Measurements from ENCODE around the gene ASTN2.

Gene ASTN2

DNA sequence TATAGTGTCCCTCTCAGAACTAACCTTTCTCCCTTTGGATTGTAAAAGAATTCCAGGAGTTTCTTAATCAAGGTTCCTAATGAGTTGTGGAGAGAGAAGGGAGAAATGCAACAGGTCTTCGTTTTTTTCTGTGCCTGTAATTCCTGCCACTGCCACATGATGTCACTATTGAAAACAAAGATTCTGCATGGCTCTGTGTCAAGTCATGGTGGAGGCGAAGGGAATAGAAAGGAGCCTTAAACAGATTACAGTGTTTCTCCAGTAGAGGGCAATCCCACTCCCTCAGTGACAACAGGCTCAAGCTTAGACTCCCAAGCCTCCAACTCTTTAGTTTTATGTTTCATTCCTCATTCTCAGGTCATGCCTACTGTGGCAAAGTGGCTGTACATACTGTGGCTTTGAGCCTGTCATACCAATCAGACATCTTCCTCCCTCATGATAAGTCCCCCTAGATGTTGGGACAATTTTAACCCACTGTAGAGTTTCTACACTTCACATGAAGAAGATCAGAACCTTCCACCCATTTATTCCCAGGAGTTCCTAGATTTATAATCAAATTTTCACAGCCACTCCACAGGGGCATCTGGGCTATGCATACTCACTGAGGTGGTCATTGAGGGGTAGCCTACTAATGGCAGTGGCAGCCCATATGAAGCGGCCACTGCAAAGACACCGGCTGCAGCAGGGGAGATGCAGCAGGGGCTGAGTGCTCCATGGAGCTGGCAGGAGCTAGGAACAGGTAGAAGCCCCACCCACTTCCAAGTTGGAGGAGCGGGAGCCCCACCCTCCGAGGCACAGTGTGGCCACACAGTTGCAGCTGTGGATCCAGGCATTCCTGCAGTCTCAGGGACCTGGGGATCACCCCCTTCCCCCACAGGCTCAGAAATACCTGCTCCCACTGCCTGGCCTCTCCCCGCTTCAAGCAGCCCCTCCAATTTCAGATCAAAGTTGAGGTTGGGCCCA, 825.2 kb downstream of the ASTN2 start:
- DNase-seq: no peak

DNA sequence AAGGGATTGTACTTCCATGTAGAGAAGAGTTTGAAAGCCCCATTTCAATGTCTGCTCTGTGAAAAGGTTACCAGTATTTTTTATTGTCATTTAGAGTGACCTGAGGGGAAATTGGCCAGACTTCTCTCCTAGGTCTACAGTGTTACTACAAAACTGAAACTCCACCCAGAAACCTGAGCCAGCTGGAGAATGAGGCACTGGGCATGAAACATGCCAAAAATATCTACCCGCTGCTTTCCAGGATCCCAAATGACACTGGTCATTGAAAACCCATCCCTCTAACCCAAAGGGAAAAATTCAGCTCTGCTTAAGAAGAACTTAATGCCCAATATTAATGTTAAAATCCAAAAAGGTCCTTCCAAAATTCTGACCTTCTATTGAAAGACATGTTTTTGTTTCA, 826.9 kb downstream of the ASTN2 start:
- DNase-seq: no peak

DNA sequence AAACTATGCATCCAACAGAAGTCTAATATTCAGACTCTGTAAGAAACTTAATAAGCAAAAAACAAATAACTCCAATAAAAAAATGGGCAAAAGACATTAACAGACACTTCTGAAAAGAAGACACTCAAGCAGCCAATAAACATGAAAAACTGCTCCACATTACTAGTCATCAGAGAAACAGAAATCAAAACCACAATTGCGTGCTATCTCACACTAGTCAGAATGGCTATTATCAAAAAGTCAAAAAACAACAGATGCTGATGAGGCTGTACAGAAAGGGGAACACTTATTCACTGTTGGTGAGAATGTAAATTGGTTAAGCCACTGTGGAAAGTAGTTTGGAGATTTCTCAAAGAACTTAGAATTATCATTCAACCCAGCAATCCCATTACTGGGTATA, 829.0 kb downstream of the ASTN2 start:
- no peak for DNase-seq

DNA sequence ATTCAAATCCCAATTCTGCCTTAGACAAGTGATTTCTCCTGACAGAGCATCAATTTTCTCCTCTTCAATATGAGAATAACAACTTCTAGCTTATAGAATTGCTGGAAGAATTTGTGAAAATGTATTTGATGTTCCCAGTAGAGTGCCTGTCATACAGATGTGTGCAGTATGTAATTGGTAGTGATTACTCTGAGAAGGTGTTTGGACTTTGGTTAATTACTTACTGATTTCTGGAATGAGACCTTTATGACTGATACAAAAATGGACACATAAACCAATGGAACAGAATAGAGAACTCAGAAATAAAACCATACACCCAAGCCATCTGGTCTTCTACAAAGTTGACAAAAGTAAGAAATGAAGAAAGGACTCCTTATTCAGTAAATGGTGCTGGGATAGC, 829.7 kb downstream of the ASTN2 start:
- no peak for DNase-seq

DNA sequence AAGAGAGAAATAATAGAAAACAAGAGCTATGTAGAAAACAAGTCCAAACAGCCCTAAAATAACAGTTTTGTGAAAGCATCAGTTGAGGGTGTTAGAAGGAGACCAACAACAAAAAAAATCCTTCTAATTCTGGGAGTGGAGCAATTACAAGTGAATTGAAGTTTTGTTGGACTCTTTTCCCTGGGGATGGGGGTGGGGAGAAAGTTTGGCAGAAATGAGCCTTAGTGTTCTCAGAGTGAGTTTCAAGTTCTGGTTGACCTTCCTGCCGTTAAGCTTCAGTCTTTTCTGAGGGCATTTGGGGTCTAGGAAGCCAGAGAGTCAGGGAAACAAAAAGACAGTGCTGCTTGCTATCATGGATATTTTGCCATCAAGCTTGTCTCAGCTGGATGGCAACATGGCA, 834.0 kb downstream of the ASTN2 start:
- DNase-seq: peak; percentile 64

DNA sequence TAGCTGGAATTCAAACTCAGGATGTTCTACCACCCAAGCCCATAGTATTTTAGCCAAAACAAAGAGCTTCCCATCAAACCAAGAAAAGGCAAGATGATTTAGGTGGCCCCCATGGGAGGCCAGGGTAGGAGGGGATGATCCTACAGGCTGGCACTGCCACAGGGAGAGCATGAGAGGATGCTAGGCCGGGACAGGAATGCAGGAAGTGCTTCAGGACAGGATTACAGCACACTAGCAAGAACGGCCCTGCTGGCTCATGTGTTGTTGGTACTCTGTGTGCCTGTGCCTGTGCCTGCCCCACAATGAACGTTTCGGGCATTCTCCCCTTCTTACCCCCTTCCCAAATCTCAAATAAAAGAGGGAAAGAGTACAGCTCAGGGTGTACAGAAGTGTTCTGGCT, 838.5 kb downstream of the ASTN2 start:
- DNase-seq: no peak

DNA sequence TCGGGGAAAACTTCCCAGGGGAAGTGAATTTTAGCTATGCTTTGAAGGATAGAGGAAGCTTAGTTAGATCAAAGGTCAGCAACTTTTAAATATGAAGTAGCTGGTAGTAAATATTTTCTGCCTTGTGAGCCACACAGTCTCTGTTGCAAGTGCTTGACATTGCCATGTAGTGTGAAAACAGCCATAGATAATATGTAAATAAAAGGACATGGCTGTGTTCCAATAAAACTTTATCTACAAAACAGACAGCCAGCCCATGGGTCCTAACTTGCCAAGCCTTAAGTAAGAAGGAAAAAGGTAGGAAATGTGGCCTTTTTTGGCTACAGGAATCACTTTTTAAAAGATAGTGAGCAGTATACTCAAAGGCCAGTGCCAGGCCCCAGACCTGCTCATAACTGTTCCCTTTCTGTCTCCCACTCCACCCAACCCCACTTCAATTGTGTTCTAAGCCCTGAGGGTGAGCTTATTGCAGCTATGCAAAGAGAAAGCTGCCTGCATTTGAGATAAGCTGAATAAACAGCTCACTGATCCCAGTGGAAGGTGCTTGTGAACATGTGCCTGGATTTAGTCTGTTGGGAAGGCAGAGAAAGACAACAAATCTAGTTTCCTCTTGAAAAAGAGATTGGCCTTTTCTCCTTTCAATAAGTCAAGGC, 840.7 kb downstream of the ASTN2 start:
- DNase-seq: no peak

DNA sequence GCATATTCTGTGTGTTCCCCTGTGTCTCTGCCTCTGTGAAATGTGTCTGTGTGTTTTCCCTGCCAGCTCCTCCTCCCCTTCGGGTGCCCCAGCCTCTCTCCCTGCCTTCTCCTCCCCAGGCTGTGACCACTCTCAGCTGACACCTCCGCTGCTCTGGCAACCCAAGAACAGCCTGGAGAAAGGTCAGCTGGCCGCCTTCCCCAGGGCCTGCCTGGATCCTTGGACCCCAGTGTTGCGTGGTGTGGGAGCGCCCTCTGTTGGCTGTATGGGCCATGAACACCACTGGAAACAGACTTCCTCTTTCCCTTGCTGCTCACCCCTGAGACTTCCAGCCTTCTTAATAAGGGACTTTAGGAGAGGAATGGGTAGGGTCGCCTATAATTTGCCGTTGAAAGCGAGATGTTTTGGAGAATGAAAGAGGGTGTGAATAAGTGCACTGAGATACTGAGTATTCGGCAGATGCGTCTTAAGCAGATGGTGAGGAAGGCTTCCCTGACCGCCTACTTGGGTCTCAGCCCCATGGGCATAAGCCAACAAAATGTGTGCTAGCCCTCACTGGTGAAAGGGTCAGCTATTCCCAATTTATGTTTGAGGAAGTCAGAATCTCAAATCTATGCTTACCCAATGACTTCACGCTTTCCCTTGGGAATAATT, 842.6 kb downstream of the ASTN2 start:
- DNase-seq: peak; percentile 82

DNA sequence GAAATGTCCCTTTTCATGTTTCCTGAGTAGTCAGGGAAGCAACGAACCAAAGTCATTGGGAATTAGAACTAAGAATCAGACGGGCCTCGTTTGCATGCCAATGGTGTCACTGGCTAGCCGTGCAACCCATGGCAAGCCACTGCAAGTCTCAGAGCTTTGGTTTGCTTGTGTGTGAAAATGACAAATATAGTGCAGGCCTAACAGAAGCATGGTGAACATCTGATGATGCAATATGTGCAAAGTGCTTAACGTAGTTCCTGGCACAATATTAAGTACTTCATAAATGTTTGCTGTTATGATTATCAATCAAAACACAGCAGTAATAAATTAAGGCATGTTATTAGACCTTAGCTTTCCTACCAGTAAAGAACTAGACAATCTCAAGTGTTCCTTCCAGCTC, 845.7 kb downstream of the ASTN2 start:
- no peak for DNase-seq

DNA sequence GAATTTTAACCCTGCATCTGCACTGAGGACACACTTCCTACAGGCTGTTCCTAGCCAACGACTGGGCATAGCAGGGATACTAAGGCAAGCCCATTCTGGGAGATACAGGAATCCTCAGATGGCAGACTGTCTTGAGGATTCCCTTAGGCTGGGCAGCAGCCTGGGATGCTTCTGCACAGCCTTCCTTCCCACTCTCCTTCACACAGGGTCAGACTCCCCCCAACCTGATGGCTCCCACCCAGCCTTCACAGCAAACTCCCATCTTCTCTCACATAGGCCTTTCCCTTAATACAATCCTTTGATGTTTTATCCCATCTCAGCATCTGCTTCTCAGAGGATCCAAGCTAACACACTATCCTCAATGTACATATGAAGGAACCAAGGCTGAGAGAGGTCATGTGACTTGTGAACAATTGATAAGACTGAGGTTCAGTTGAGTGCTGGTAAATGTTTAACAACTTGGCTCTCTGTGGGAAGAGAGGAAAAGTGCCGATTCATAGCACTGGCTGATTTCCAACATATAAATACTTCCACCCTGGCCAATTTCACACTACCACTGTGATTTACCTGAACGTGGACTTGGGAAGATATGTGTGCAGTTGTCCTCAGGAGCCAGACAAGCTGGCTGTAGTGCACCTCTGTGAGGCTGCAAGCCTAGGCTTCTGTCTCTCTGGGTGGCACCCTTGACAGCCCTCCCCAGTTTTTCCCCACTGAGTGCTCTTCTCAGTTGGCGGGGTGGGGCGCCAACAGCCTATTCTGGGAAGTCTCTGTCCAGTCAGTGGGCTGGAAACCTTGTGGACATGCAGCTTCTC, 848.0 kb downstream of the ASTN2 start:
- DNase-seq: no peak

DNA sequence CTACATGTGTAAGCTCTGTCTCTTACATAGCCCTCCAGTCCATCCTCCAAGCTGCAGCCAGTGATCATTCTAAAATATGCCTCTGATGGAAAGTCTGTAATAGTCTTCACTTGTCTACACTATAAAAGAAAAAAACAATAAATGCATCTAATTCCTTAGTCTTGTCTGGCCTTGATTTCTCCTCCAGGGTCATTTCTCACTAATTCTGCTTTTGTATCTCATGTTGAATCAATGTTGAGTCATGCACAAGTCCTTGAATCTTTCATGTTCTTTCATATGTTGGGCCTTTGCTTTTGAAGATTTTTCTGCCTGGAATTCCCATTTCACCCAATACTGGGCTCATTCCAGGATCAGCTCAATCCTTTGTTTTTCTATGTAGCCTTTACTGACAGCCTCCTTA, 848.9 kb downstream of the ASTN2 start:
- DNase-seq: no peak

DNA sequence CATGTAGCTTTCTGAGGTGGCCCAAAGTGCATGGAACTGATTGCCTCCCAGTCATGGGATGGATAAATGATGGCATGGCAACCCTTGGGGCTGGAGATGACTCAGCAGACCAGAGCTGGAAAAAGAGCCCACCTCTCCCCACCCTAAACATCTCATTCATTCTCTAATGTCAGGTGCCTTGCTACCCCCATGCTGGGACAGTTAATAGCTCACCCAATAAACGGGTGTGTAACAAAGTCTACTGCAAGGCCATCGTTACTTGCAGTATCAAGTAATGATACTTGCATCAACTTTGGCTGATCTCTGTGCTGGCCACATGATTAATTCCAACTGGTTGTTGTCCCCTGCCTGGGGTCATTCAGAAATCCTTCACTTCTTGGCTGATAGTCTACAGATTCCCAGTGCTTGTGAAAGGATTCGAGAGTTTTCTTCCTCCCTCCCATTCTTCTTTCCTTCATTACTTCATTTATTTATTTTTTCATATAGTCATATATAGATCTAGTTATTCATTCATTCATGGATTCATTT, 850.5 kb downstream of the ASTN2 start:
- DNase-seq: no peak

DNA sequence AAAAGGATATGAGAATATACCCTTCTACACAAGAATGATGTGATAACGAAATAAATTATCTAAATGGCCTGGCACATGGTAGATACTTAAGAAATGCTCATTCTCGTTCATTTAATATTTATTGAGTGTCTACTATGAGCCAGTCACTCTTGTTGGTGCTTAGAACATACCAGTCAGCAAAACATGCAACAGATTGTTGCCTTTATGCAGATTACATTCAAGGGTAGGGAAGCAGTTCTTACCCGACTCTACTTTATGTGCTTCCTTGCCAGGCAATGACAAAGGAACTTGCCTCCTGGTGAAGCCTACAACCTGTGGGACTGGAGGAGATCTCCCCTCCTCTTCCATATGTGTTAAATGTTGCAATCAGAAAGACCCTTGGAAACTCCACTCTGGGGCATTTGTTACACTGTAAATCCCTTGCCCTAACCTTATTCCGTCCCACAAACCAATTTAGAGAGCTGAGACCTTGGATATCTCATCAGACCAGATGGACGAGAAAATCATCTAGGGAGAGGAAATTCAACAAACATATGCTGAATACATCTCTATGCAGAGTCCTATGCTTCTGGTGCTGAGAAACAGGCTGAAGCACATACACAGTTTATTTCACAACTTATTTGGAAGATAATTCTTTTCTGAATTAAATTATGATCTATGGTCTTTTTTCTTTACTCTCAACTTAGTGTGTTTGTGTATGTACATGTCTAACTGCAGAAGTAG, 855.9 kb downstream of the ASTN2 start:
- no peak for DNase-seq

DNA sequence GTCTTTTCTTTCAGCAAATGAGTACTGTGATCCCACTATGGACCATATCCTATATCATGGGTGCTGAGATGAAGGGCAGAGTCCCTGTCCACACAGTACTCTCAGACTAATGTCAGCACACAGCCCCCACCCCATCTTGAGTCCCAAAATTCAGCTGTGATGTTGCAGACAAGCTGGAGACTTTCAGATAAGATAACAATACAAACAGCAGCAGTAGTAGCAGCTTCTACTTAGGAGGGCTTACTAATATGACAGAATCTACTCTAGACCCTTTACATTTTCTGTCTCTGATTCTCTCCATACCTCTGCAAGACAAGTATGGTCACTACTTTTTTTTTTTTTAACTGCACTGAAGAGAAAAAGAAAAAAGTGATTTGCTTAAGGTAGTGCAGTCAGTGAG, 856.8 kb downstream of the ASTN2 start:
- DNase-seq: no peak

DNA sequence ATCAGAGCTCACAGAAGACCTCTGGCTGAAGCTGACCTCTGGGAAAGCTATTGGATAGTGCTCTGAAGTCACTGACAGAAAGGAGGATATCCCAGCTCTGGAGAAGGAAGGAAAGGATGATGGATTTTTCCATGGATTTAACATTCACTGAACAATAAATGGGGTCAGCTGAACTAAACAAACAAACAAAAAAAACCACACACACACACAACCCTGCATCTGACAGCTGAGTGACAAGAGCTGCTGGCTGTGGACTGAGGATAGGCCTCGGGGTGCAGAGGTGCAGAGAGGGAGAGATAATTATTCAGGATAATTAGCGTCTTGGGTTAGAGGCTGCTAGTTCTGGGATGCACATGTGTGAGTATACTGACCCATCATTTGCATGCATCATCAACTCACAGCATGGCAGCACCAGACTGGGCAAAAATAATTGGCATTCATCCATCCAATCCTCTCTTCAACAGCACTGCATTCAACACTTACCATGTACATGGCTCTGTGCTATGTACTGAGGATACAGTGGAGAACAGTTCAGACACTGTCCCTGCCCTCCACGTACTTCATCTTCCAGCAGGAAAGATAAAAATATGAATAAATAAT, 859.2 kb downstream of the ASTN2 start:
- no peak for DNase-seq

DNA sequence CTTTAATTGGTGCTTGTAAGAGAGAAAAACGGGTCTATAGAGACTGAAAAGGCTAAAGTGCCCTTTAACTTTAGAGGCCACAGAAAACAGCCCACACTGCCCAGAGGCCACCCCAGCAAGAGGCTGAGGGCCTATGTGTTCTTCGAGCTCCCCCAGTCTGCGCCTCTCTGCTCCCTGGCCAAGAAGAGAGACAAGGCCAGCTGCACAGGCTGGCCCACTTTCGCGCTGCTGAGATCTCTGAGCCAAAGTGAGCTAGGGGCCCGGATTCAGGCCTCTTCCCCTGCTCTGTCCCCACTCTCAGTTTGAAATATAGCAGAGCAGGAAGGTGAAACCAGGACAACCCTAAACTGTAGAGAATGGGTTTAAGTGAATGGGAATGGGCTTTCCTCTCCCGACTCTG, 859.7 kb downstream of the ASTN2 start:
- DNase-seq: no peak

DNA sequence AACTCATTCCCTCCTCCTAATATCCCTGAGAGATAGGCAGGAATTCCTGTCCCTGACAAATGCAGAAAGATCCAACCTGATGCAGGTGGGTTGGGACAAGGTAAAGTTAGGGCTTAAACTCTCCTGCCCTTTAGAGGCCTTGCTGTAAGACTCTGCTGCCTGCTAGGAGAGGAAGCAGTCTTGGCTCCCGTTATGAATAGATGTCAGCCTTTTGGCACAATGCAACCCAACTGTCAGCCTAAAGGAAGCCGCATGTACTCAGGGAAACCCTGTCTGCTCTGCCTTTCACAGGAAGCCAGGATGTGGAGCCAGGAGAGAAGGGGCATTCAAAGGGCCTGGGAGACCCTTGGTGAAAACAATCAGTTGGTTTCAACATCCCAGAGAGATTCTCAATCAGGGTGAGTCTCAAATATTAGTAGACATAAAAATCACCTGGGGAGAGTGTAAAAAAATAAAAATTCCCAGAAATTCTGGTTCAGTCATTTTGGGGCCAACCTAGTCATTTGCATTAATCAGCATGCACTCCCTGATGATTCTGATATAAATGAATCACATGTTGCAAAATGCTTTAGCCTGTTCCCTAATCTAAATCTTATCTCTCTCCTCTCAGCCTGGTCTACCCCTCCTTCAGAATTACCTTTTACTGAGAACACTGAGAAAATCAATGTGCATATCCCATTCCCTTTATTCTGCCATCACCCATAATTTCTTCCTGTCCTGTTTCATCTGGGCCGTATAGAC, 864.0 kb downstream of the ASTN2 start:
- no peak for DNase-seq

DNA sequence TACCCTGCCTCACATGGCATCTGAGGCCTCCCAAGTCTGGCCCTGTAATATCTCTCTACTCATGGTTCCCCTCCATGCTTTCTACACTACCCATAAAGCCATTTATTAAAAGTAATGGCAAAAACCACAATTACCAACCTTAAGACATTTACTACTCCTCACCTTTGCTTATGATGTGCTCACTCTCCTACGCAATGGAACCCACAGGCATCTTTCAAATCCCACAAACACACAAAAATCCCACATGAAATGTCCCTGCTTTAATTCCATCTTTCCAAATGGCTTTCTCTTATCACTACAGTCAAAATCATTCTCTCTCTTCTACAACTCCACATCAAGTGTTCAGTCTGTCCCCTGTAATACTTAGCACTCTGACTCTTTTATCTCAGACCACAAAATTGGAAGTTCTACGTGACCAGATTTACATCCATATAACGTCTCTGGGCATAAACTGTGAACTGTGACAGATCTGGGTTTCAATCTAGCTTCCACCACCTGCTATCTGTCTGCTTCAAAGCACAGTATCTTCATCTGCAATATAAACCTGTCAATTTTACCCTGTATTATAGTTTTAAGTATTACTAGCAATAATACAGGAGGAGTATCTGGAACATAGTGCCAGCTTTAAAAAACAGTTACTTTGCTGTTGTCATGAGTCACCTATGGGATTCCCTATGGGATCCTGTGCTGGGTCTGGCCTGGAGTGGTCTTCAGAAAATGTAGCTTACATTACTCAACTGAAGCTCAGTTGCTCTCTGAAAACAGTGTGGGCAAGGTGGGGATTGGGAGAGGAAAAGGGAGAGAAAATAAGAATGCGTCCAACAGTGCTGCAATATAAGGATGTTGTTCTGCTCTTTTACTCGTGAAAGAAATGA, 864.8 kb downstream of the ASTN2 start:
- no peak for DNase-seq

DNA sequence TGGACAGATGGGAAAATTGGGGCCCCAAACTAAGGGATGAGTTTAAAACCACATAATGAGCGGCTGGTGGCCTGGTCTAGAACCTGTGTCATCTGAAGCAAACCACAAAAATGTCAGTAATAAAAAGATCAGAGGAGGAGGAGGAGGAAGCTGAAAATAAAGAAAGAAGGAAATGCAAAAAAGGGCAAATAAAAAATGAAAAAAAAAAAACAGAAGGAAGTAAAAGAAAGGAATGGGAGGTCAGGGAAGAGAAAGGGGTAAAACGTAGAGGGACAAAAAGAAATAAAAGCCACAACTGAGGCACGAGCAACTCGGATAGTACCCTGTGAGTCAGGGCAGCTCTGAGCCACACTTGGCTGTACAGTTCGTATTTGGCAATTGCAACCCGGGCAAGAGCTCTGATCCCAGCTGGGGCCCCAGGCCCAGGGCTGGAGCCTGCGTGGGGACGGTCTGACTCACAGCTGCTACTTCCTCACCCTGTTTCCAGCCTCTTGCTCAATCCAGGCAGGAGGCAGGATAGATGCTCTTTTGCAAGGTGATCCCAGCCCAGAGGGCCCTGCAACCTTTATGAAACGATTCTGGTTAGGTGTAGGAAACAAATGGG, 865.7 kb downstream of the ASTN2 start:
- DNase-seq: peak; percentile 7
